ENCODE results near the gene CXCR6.

DNA sequence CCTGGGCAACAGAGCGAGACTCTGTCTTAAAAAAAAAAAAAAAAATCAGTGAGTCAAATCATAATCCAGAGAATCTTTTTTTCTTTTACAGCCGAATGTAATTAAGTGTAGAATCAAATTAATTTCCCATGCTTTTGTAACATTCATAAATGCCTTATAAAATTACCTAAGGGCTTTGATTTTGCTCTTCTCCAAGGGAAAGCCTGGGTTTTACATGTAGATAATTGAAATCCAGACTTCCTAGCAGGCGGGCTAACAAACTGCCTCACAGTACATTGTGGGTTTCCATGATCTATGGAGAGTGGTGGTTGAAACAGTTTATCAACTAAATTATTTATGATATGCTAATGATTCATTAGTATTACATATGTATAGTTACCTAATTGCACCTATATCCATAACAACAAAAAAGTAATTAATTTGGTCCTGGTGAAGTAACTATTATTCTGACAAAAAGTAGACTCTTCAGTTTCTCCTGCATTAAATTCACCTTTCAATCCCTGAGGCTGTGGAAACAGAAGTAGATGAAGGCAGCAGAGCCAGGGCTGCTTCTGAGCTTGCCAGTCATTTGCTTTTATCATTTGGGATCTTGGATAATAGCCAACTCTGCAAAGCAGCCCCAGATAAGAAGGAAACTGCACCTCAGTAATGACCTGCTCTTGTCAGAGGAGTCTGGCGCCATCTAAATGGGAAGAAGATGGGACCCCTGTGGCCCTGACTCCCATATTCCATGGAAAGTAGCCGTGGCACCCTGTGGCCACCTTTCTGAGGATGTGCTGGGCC, 47.4 kb upstream of the CXCR6 start:
- no peak for TF ChIP-seq POLR2A (IDR thresholded peaks at IDR 0.05; ENCODE audit: low read length)
- TF ChIP-seq GATA1 (IDR thresholded peaks at IDR 0.05; ENCODE audit: low read depth, low read length), result no peak
